Right lung (tissue), 5 donors: ENCODE results near the gene MAP2K5. TPM values are rescaled to one million over a fixed set of nuclear protein-coding genes. Genes with fewer than 3 reads are reported as not detected.

Experiments used
- DNase-seq, 2 donors: peaks; one replicate each; pipeline ENCODE4 v3.0.0-alpha.2; 2013
- polyA plus RNA-seq, 5 donors: library from polyadenylated mRNA; unstranded; fragments of 120-200 nt; gene quantifications; one replicate each; pipeline versions ENCODE4 v1.2.1 to v1.2.3, GENCODE V29; 2013; ENCODE audit warnings: inconsistent platforms in 1 of 5, low replicate concordance in 1 of 5; ENCODE audit not compliant: insufficient read length in 5 of 5, insufficient read depth in 1 of 5

The MAP2K5 gene
- polyA plus RNA-seq, 5 donors = 20.2 to 23.6 (median 21.0) TPM

DNA sequence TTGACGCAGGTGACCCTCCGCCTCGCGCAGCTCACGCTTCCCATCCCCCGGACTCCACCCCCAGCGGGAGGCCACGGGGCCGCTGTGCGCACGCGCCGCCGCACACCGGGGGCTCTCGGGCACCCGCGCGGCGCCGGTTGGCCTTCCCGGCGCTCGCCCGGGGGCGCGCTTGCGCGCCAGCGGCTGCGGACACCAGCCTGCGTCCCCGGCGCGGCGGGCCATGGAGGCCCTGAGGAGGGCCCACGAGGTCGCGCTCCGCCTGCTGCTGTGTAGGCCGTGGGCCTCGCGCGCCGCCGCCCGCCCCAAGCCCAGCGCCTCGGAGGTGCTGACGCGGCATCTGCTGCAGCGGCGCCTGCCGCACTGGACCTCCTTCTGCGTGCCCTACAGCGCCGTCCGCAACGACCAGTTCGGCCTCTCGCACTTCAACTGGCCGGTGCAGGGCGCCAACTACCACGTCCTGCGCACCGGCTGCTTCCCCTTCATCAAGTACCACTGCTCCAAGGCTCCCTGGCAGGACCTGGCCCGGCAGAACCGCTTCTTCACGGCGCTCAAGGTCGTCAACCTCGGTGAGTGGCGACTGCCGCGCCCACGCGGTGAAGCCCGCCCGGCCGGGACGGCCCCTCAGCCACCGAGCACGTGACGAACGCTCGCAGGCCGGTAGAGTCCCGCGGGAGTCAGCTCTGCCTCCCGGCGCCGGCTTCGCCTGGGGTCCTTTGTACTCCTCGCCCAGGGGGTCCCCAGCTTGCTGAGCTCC lies 21.3 kb upstream of the MAP2K5 start, which contains the start of gene C15orf61:
Gene C15orf61, plus strand, starts transcription at position 103 of the 754 bp plus-strand sequence. Its CDS starts 118 bp downstream, at position 221.
- DNase-seq = peak; percentile 83 to 85

DNA sequence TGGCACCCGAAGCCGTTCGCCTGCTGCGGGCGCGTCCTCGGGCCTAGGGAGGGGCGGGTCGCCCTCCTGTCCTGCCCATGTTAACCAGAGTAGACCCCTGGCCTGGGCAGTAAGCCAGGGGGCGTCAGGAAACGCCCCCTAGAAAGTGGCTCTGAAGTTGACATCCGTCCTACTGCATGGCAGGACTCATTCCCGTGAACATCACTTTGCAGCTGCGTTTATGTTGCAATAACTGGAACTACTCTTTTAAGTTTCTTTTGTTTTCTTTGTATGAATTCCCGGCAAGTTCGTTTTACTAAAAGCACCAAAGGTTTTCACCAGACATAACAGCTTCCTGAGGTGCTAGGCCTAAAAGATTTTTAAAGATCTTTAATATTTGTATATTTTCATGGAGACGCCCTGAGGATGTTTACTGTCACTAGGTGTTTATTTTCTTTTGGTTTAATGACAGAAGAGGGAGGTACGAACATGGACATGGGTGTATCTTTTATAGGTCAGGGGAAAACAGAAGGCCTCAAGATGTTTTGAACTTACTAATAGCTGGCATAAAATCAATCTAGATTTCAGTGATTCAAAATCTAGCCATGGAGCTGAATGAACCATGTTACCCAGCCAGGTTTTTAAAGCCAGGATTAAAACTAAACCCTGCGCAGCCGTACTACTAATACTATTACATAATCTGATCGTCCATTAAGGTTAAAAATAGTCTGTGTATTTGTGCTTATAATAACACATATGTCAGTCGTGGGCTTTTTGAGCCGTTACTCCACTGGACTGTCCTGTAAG lies 20.5 kb upstream of the MAP2K5 start:
- DNase-seq = peak in 1 of 2 donors; percentile 18

DNA sequence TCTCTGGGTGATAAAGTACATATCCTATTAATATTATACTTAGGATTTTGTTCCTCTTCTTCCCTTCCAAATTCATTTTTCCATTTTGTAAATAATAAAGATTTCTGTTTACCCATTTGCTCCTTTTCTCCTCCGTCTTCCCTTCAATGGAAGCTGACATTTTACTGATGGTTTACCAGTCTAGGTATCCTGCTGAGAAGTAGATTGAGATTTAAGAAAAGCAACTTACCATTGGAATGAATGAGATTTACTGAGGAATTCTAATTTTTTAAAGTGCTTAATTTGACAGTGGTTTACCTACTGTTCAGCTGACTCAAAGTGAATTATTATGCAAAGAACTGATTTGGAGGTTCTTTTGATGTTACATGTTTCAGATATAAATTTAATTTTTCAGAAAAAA lies 19.2 kb upstream of the MAP2K5 start:
- no peak for DNase-seq

- DNase-seq = no peak
These were observed 18.3 kb upstream of the MAP2K5 start for GRCh38 chr15:67524235-67524634.

DNA sequence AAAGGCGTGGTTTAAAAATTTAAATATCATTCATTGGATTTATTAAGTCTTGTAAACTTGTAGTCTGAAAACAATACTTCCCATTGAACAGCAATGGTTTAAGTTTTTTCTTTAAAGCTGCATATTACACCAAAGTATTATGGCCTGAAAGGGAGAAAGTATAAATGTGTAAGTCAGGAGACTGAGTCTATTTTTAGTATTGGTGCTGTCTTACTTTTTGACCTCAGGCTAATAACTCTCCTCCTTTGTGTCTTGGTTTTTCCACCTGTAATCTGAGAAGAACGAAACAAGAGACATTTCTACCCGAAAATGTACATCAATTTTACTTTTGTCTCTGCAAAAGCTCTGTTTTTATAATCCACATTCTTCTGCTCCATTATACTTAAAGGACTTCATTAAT lies 14.0 kb upstream of the MAP2K5 start:
- no peak for DNase-seq

- no peak for DNase-seq
These were observed 11.1 kb upstream of the MAP2K5 start for GRCh38 chr15:67531379-67531914.

GRCh38 chr15:67533873-67534272 lies 8.6 kb upstream of the MAP2K5 start:
- no peak for DNase-seq

- no peak for DNase-seq
These were observed 8.1 kb upstream of the MAP2K5 start for GRCh38 chr15:67534360-67534759.

- DNase-seq = no peak
These were observed 4.7 kb upstream of the MAP2K5 start for GRCh38 chr15:67537771-67538170.

- no peak for DNase-seq
These were observed 830 bp downstream of the MAP2K5 start for GRCh38 chr15:67543348-67543718.

DNA sequence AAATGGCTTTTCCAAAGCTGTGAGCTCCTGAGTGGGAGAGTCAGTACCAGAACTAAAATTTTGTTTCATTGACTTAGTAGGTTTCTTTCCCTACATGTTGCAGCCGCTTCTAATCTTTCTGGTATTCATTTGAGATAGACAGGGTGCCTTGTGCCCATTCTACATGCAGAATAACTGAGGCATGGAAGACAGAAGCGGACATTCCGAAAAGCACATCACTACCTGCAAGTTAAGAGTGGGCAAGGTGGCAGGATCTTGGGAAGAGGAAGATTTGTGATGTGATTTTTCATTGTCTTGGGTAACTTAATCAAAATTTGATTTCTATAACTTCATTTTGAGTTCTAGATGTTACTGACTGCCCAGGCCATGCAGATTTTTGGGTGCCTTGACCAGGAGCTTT lies 2.0 kb downstream of the MAP2K5 start:
- no peak for DNase-seq

- no peak for DNase-seq
These were observed 3.4 kb downstream of the MAP2K5 start for GRCh38 chr15:67545864-67546263.

DNA sequence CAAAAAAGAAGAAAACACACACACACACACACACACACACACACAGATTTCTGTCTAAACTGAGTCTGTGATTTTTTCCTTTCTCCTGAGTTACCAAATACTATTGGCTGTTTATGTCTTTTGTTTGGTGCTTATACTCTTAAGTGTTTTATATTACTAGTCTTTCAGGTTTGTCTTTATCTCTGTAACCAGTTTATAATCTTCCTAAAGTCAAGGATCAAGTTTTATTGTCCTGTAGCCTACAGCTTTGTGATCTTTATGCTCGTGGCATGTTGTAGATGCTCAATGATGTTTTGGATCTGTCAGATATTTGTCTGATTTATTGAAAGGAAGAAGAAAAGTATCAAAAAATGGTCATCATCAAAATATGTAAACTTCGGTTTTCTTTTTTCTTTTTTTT lies 4.6 kb downstream of the MAP2K5 start:
- DNase-seq = no peak

GRCh38 chr15:67547836-67548235 lies 5.3 kb downstream of the MAP2K5 start:
- DNase-seq = no peak

DNA sequence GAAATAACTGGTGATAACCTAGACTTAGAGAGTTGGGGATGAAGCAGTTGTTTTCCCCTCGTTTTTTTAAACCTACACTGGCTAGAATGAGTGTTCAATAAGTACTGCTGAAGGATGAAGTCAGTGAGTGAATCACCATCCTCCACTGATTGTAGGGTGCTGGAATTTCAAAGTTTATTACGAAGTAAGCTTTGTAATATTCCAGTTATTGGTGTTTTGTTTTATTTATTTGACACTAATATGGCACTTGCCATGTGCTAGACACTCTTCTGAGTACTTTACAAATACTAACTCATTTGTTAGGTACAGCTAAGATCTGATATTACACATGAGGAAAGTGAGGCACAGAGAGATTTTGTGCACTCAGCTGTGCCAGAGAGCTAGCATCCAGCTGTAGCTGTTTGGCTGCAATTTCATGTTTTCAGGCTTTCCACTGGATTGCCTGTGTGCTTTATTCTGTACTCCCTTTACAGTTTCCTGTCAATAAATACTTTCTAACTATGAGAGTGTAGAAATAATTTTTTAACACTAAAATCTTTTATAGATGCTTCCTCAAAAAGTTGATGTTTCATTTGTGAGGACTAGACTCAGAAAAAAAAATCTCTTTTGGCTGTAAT lies 5.8 kb downstream of the MAP2K5 start:
- DNase-seq = no peak

GRCh38 chr15:67548862-67549651 lies 6.6 kb downstream of the MAP2K5 start:
- DNase-seq = no peak

DNA sequence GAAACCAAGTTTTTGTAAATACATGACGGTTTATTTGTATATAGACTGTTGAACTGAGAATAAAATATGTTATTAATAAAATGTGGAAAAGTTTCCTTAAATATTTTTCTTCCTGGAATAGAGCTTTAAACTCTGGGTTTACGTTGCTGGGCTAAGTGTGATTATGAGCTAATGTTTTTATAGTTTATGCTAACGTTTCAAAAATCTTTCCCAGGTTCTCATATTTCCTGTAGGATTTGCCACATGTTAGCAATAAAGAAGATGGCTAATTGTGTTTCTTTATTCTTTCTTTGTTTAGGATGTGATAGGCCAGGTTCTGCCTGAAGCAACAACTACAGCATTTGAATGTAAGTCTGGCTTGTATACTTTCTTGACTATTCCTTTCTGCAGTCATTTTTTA lies 7.2 kb downstream of the MAP2K5 start:
- no peak for DNase-seq

- DNase-seq = no peak
These were observed 8.0 kb downstream of the MAP2K5 start for GRCh38 chr15:67550522-67550921.

- no peak for DNase-seq
These were observed 8.8 kb downstream of the MAP2K5 start for GRCh38 chr15:67551207-67551743.

DNA sequence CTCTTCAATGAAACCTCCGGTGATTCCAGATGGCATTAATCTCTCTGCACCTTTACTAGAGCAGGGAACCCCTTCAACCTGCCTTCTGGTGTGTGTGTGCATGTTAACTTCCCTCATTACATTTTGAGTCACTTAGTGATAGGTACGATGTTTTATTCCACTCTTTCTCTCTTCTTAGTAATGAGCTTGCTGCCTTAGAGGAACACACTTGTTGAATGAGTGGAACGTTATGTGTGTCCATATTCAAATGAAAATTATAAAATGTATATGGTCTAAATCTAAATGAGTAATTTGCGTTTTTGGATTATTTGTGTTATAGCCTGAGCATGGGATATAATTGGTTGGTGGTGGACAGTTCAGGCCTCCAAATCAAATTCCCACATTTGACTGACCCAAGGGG lies 12.1 kb downstream of the MAP2K5 start:
- DNase-seq = no peak

GRCh38 chr15:67556976-67557570 lies 14.6 kb downstream of the MAP2K5 start:
- no peak for DNase-seq
